Measurements from ENCODE around the gene KREMEN1. TPM values are rescaled to one million over a fixed set of nuclear protein-coding genes. Genes with fewer than 3 reads are reported as not detected.
A peak's percentile ranks its signal among the peaks of the same experiment; 100 is the strongest.

Gene KREMEN1
- polyA plus RNA-seq, 1 of the 3 experiments (the other 2 are of a cell fraction): 10.0 TPM

GRCh38 chr22:29031227-29032011, 41.4 kb upstream of the KREMEN1 start:
- Histone ChIP-seq H3K36me3 (replicated peaks in 1 of 2; ENCODE audit: control insufficient read depth in 1 of 2, insufficient read depth in 2 of 2, low read length in 1 of 2) (no peaks in the 10 kb centered on the region), H3F3A (replicated peaks; ENCODE audit: insufficient read depth) (peaks cover 23% of the 10 kb centered on the region), H3K79me2 (ENCODE audit: insufficient read depth) (peaks cover 29% of the 10 kb centered on the region; the same call in 1 of the 2 replicates), H3K9me2 (no peaks in the 10 kb centered on the region), H2AFZ (ENCODE audit: low read depth) (peak overlapping the region; percentile 75), H3K4me2 (peak overlapping the region; percentile 80), H3K4me1 (ENCODE audit: control insufficient read depth in 1 of 2, insufficient read depth in 2 of 2, low read depth in 1 of 2, low read length in 1 of 2) (peaks cover 22 to 32% of the 10 kb centered on the region in 2 experiments), H4K20me1 (ENCODE audit: insufficient read depth) (no peaks in the 10 kb centered on the region), H3K9ac (peak overlapping the region; percentile 80), H3K27ac (ENCODE audit: low read depth in 2 of 2, low read length in 1 of 2) (peak overlapping the region; percentile 86 to 99), H3K9me3 (no peaks in the 10 kb centered on the region), H3K27me3 (ENCODE audit: insufficient read depth) (no peaks in the 10 kb centered on the region), H3K4me3 (ENCODE audit: low read depth in 2 of 2, low read length in 1 of 2) (peak overlapping the region; percentile 46 to 54)
- 7% methylated on average over 11 of the region's 18 CpGs for WGBS (ENCODE audit: low lambda C conversion rate)
- ChIA-PET CTCF (interaction anchor here (0.6 to 2.1 kb wide), 11 partner anchors 9 to 431 kb away, joined by 3 to 10 read pairs (median 3); no protein-coding TSS in a partner anchor), POLR2A (interaction anchor here (0.9 to 1.3 kb wide), 3 partner anchors 17 to 148 kb away, joined by 3 to 4 read pairs (median 3); partner anchors contain the start of gene ZNRF3)
- DNase-seq: peak; percentile 70
- TF ChIP-seq RCOR1 (IDR thresholded peaks at IDR 0.05; ENCODE audit: low read length) (no peak), TEAD4 (IDR thresholded peaks at IDR 0.05; ENCODE audit: borderline replicate concordance, insufficient read depth) (peak; percentile 54; the same call in 1 of the 2 replicates), TAF1 (IDR thresholded peaks at IDR 0.05; ENCODE audit: borderline replicate concordance, low read depth, low read length) (peak; percentile 45; the same call in 1 of the 2 replicates), POLR2AphosphoS5 (IDR thresholded peaks at IDR 0.05; ENCODE audit: low read depth, low read length) (peak; percentile 59; the same call in 1 of the 2 replicates), RAD21 (IDR thresholded peaks at IDR 0.05; ENCODE audit: low read length) (no peak), GATA2 (CRISPR knock-in tag; IDR thresholded peaks at IDR 0.05) (no peak), MEF2A (IDR thresholded peaks at IDR 0.05; ENCODE audit: borderline replicate concordance, low read depth) (no peak), IRF3 (IDR thresholded peaks at IDR 0.05; ENCODE audit: low read depth, low read length) (no peak), RFX5 (IDR thresholded peaks at IDR 0.05; ENCODE audit: low read length) (no peak), CHD2 (IDR thresholded peaks at IDR 0.05; ENCODE audit: low read length, partially characterized antibody) (no peak), MXI1 (IDR thresholded peaks at IDR 0.05; ENCODE audit: low read depth, low read length) (no peak), NFIC (IDR thresholded peaks at IDR 0.05; ENCODE audit: borderline replicate concordance) (peak; percentile 87), USF2 (IDR thresholded peaks at IDR 0.05; ENCODE audit: borderline replicate concordance, low read depth, low read length) (no peak), MAX (IDR thresholded peaks at IDR 0.05; ENCODE audit: low read depth) (peak; percentile 88), SMC3 (IDR thresholded peaks at IDR 0.05; ENCODE audit: low read depth, low read length) (no peak; the same call in 1 of the 2 replicates), PBX3 (IDR thresholded peaks at IDR 0.05) (peak; percentile 72), JUND (IDR thresholded peaks at IDR 0.05) (peak; percentile 88), RXRA (IDR thresholded peaks at IDR 0.05; ENCODE audit: borderline replicate concordance, low read depth) (peak; percentile 60; the same call in 1 of the 2 replicates), YY1 (IDR thresholded peaks at IDR 0.05; ENCODE audit: low read depth) (no peak), TCF12 (IDR thresholded peaks at IDR 0.05) (peak; percentile 77), FOXJ3 (CRISPR knock-in tag; IDR thresholded peaks at IDR 0.05) (no peak), USF1 (IDR thresholded peaks at IDR 0.05; ENCODE audit: borderline replicate concordance, low read depth) (no peak), FOXM1 (IDR thresholded peaks at IDR 0.05; ENCODE audit: low read depth) (no peak), ZBTB33 (IDR thresholded peaks at IDR 0.05; ENCODE audit: borderline replicate concordance, low read depth) (no peak), FOSL2 (IDR thresholded peaks at IDR 0.05; ENCODE audit: borderline replicate concordance, low read depth) (peak; percentile 94), EP300 (IDR thresholded peaks at IDR 0.05; ENCODE audit: borderline replicate concordance in 1 of 2, low read depth in 1 of 2, low read length in 1 of 2) (peak in 1 of 2 experiments; percentile 86; a peak in 2 of 4 replicates), ELF1 (IDR thresholded peaks at IDR 0.05) (no peak), NRF1 (IDR thresholded peaks at IDR 0.05; ENCODE audit: low read depth, low read length) (no peak)
